Skin epidermis (tissue), 12 donors: Measurements from ENCODE around the gene C2.

ENCODE experiments used
- H3K27ac ChIP-seq, 21 experiments: fragments of 200-600 bp; sonication (generic) in 11 of 21; one replicate each; pipeline ENCODE4 v1.5.0; 2020; ENCODE audit warnings: mild to moderate bottlenecking in 3 of 21, inconsistent platforms in 2 of 21, moderate library complexity in 2 of 21
- H3K4me3 ChIP-seq, 7 experiments: fragments of 200-600 bp; sonication (generic) in 2 of 7; one replicate each; pipeline ENCODE4 v1.5.0; 2020; ENCODE audit warnings: inconsistent platforms in 2 of 7, mild to moderate bottlenecking in 2 of 7, moderate library complexity in 1 of 7

Gene C2

DNA sequence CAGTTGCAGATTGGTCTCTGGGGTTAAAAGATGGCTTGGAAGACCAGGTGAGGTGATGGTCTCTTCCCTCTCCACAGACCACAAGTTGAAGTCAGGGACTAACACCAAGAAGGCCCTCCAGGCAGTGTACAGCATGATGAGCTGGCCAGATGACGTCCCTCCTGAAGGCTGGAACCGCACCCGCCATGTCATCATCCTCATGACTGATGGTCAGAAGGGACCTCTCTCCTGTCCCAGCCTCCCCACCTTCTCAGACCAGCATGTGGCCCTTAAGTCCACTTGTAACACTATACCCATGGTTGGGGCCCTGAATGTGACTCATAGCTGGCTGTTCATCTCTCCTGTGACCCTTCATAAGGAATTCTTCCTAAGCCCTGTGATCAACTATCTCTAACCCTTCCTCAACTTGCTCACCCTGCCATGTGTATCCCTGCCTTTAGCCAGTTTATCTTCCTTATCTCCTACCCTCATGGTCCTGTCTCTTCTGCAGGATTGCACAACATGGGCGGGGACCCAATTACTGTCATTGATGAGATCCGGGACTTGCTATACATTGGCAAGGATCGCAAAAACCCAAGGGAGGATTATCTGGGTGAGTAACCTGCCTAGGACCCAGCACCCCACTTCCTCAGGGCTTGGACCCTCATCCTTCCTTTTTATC is 21.4 kb downstream of the C2 start:
- peak overlapping the region in 2 of 21 experiments; percentile 35 to 38 for H3K27ac ChIP-seq
- no peak overlapping the region for H3K4me3 ChIP-seq

DNA sequence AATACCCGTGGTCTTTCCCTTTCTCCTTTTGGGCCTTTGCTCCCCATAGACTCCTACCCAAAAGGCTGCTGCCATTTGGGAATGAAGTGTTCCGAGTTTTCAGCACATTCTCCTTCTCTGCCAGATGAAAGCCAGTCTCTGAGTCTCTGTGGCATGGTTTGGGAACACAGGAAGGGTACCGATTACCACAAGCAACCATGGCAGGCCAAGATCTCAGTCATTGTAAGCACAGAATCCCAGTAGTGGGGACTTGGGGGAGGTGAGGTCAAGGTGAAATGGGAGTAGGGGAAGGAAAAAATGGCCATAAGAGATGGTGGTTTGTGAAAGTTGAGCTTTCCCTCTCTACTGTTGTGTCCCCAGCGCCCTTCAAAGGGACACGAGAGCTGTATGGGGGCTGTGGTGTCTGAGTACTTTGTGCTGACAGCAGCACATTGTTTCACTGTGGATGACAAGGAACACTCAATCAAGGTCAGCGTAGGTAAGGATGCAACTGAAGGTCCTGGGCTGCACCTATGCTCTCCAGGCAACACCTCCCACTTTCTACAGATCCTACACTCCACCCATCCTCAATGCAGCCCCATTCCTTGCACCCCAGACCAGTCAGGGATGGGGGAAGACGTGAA is 22.5 kb downstream of the C2 start:
- no peak overlapping the region for H3K27ac ChIP-seq
- no peak overlapping the region for H3K4me3 ChIP-seq

DNA sequence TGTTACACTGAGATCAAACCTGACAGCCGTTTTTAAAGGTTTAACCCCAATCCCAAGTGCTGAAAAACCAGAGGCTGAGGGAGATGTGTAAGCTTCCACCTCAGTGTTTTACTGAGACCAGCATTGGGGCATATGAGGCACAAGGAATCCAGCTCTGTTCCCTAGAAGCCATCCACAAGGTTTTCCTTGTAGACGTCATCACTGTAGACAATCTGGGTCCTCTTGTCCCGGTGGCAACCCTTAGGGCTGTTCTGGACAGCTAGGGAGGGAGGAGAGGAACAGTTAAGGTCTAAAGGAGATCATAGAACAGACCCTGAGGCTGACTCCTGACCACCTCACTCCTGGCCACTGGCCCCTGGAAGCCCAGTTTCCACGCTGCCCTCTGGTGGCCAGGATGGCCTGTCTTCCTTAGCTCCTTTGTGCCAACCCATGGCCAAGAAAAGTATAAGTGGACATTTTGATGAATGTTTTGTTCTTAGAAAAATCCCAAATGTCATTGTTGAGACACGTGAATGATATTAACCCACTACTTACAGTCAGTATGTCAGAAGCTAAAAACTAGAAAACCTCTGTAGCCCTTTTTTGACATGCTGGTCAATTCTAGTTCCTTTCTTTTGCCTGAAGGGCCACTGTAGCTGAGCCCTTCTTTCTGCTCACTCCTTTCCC is 24.8 kb downstream of the C2 start:
- Histone ChIP-seq H3K27ac (peak overlapping the region in 4 of 21 experiments; percentile 7 to 41 (median 25)), H3K4me3 (no peak overlapping the region)

DNA sequence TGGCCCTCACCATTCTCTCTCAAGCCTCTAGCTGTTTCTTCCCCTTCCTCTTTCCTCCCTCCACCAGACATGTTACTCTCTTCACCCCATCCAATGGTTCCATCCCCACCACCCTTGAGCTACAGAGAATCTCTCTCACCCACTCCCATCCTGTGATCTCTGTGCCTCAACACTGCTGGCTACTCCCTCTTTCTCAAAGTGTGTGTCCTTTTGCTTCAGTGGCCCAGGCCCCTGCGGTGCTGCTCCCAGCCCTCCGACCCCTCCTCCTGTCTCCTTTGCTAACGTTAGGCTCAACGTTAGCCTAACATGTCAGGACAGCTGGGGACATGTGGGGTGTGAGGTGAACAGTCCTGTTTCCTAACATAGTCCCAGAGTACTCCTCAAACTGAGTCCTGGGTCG is 25.4 kb downstream of the C2 start:
- Histone ChIP-seq H3K4me3 (no peak overlapping the region), H3K27ac (peak overlapping the region in 4 of 21 experiments; percentile 7 to 41 (median 18))

DNA sequence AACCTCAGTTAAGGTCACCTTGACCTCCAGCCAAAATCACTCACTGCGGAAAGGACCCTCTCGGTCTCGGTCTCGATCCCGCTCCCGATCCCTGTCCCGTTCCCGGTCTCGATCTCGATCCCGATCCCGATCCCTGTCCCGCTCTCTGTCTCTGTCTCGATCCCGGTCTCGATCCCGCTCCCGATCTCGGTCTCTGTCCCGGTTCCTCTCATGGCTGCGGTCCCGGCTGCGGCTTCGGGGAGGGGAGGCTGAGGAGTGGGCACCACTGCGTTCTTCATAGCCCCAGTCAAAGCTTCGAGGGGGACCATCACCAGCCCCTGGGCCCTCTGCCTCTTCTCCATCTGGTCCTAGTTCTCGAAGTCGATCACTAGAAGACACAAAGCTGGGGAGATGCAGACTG is 27.0 kb downstream of the C2 start:
- no peak overlapping the region for H3K4me3 ChIP-seq

DNA sequence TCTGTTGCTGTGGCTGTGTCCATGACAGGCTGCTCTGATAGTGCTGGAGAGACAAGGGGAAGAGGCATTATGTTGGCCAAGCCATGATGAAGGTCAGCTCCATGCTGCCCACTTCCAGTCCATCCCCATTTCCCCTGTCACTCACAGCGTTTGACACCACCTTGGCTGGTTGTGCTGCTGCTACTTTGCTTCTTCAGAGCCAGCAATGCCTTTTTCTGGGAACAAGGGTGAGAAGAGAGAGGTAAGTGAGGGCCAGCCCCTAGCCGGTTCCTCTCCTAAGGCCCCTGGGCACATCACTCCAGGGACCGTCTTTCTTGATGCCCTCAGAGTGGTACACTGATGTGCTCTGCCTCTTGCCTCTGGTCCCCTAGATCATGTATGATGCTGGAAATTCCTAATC is 29.3 kb downstream of the C2 start:
- Histone ChIP-seq H3K4me3 (no peak overlapping the region), H3K27ac (no peak overlapping the region)

More for the DNA sequence above, 27.0 kb downstream of the C2 start:
- H3K27ac ChIP-seq = no peak overlapping the region

DNA sequence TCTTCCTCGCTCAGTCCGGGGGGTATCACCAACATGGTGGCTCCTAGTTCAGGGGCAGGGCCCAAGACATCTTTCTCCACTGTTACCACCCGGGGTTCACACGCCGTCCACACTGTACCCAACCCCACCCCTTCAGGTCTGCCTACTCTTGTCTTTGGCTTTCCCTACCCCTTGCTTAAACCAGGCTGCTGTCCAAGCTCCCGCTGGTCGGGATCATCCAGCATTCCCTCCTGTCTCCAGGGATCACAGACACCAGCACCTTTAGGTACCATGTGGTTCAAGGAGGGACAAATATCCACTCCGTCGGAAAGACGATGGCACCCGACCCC is 30.9 kb downstream of the C2 start:
- Histone ChIP-seq H3K4me3 (peak overlapping the region; percentile 54 to 96 (median 66)), H3K27ac (peak overlapping the region in 20 of 21 experiments; percentile 63 to 97 (median 86))

DNA sequence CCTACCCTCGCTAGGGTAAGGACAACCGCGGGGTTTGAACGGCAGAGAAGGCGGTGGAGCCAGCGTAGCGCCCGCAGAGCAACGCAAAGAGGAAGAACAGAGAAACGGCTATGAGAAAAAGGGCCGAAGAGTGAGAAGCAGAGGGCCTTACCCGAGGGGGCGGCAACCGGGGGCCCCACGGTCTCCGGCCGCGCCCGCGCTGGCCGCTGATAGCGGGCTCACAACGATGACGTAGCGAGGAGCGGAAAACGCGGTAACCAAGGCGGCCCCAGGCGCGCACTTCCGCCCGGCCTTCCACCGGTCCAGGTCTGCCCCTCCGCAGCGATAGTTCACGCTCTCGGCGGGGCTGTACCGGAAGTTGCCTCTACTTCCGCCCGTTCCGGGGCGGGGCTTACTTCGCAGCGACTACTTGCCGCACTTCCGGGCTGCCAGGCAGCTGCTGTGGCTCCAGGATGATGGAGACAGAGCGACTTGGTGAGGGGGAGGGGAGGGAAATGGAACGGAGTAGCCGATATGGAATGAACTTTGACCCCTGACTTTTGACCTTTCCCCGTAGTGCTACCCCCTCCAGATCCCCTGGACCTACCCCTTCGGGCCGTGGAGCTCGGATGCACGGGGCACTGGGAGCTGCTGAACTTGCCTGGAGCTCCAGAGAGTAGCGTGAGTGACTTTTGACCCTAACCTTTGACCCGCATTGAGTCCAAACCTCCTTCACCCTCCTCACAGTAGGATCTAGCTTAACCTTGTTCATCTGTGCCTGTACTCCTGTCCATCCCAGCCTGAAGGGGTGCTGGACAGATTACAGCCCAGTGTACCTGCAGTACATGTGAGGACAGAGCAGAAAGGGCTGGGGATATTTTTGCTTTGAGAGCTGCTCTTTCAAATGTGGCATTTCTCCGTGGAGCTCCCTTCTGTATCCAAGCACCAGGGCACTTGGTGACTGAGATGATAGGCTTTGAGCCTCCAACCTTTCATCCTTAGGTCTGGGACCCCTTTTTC is 31.5 kb downstream of the C2 start, which contains the start of the genes NELFE and SKIC2:
Gene NELFE (minus strand): TSS at position 231 of the 999 bp plus-strand sequence. CDS start 525 bp downstream, outside the sequence.
Gene SKIC2 (plus strand): TSS at position 435 of the 999 bp plus-strand sequence. CDS start 18 bp downstream, at position 453.
- H3K4me3 ChIP-seq = peak within 1 kb of the TSS; percentile 54 to 96 (median 66)
- H3K27ac ChIP-seq = peak within 1 kb of the TSS in 20 of 21 experiments; percentile 63 to 97 (median 86)

DNA sequence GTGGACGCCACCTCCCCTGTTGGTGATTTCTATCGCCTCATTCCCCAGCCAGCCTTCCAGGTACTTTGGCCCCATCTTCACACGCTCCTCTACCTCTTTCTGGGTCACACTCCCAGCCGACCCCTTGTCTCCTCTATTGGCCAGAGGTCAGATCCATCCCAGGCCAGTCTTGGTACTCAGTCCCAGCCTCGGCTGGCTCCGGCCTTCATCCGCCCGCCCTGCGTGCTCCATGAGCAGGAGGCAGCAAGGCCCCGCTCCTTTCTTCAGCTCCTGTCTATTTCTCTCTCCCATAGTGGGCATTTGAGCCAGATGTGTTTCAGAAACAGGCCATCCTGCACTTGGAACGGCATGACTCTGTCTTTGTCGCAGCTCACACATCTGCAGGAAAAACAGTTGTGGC is 34.1 kb downstream of the C2 start:
- Histone ChIP-seq H3K27ac (no peak overlapping the region), H3K4me3 (no peak overlapping the region)

DNA sequence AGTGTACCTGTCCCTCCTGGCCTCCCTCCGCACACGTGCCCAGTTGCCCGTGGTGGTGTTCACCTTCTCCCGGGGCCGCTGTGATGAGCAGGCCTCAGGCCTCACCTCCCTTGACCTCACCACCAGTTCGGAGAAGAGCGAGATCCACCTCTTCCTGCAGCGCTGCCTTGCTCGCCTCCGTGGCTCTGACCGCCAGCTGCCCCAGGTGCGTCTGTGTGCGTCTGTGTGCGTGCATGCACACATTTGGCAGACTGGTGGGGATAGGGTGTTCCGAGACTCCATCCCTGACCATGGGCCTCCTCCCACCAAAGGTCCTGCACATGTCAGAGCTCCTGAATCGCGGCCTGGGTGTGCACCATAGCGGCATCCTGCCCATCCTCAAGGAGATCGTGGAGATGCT is 36.4 kb downstream of the C2 start:
- Histone ChIP-seq H3K27ac (no peak overlapping the region), H3K4me3 (no peak overlapping the region)

DNA sequence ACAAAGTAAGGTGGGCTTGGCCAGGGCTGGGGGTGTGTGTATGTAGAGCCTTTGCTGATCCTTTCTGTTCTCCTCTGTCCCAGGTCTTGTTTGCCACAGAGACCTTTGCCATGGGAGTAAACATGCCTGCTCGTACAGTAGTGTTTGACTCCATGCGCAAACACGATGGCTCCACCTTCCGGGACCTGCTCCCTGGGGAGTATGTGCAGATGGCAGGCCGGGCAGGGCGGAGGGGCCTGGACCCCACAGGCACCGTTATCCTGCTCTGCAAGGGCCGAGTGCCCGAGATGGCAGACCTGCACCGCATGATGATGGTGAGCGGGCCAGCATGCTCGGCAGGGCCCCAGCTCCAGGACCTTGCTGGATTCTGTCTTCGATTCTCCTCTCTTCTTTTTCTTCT is 38.2 kb downstream of the C2 start:
- Histone ChIP-seq H3K4me3 (no peak overlapping the region), H3K27ac (no peak overlapping the region)

DNA sequence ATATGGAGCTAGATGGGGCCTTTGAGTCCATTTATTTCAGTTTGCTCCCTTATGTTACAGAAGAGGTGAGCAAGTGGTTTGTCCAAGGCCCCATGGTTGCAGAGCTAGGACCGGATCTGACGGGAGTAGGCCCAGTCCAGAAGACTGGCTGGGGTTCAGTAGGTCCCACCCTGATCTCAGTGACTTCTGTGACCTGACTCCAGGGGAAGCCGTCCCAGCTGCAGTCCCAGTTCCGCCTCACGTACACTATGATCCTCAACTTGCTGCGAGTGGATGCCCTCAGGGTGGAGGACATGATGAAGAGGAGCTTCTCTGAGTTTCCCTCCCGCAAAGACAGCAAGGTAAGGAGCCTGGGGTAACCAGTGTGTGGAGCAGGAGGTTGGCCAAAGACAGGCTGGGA is 39.0 kb downstream of the C2 start:
- no peak overlapping the region for H3K27ac ChIP-seq
- no peak overlapping the region for H3K4me3 ChIP-seq

DNA sequence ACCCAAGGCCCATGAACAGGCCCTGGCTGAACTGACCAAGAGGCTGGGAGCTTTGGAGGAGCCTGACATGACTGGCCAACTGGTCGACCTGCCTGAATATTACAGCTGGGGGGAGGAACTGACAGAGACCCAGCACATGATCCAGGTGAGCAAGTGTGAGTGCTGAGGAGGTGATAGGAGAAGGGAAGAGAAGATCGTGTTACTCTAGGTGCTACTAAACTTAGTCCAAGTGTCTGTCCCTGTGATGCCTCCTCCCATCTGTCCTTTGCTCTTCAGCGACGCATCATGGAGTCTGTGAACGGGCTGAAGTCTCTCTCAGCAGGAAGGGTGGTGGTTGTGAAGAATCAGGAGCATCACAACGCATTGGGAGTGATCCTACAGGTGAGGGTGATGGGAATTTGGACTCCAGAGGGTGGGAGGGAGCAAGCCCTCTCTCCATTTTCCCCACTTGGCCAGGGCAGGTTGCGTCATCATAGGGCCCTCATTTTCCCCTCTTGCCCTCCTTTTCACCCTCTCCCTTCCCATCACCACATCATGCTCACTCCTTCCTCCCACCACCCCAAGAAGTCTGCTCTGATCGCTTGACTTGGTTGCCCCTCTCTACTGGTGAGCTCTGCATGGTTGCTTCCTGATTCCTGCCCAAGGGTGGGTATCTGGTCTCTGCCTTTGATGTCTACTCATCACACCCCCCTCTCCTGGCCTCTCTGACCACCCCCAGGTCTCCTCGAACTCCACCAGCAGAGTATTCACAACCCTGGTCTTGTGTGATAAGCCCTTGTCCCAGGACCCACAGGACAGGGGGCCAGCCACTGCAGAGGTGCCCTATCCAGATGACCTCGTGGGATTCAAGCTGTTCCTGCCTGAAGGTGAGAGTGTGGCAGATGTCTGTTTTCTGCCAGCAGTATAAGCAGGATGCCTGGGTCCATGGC is 39.7 kb downstream of the C2 start:
- Histone ChIP-seq H3K4me3 (no peak overlapping the region), H3K27ac (no peak overlapping the region)

DNA sequence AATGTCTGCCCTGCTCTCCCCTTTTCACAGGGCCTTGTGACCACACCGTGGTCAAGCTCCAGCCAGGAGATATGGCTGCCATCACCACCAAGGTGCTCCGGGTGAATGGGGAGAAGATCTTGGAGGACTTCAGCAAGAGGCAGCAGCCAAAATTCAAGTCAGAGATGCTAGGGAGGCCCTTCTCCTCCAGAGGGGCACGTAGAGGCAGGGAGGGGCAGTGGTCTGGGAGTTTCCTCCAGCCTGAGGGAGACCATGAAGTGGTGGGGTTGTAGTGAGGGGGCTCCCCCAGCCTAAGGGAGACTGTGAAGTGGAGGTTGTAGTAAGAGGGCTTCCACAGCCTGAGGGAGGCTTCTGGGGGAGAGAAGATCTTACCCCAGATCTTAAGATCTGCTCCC is 40.4 kb downstream of the C2 start:
- Histone ChIP-seq H3K4me3 (no peak overlapping the region), H3K27ac (no peak overlapping the region)

DNA sequence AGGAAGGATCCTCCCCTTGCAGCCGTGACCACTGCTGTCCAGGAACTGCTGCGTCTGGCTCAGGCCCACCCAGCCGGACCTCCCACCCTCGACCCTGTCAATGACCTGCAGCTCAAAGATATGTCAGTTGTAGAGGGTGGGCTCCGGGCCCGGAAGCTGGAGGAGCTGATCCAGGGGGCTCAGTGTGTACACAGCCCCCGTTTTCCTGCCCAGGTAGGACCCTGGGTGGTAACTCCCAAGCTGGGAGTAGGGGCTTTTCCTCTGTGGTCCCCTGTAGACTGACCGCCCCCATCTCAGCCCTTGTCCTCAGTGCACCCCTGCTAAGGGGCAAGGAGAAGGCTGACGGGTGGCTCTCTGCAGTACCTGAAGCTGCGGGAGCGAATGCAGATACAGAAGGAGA is 40.8 kb downstream of the C2 start:
- no peak overlapping the region for H3K27ac ChIP-seq
- H3K4me3 ChIP-seq = no peak overlapping the region

DNA sequence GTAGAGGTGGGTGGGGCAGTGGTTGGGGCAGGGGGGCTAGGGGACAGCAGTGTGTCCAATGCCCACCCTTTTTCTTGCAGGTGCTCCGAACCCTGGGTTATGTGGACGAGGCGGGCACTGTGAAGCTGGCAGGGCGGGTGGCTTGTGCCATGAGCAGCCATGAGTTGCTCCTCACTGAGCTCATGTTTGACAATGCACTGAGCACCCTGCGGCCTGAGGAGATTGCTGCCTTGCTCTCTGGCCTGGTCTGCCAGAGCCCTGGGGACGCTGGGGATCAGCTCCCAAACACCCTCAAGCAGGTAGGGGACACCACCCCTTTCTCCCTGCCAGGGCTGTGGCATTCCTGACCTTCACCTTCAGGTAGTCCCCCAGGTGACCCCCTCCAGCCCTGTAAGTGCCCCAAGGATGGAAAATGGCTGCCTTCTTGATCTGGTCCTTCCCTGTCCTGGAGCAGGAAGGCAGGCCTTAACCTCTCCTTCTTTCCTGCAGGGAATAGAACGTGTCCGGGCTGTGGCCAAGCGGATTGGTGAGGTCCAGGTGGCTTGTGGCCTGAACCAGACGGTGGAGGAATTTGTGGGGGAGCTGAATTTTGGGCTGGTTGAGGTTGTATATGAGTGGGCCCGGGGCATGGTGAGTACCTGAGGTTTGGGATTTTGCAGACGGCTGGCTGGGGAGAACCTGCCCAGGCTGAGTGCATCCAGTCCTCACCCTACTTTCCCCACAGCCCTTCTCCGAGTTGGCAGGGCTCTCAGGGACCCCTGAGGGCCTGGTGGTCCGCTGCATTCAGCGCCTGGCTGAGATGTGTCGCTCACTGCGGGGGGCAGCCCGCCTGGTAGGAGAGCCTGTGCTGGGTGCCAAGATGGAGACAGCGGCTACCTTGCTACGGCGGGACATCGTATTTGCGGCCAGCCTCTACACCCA is 41.5 kb downstream of the C2 start:
- no peak overlapping the region for H3K27ac ChIP-seq
- no peak overlapping the region for H3K4me3 ChIP-seq

DNA sequence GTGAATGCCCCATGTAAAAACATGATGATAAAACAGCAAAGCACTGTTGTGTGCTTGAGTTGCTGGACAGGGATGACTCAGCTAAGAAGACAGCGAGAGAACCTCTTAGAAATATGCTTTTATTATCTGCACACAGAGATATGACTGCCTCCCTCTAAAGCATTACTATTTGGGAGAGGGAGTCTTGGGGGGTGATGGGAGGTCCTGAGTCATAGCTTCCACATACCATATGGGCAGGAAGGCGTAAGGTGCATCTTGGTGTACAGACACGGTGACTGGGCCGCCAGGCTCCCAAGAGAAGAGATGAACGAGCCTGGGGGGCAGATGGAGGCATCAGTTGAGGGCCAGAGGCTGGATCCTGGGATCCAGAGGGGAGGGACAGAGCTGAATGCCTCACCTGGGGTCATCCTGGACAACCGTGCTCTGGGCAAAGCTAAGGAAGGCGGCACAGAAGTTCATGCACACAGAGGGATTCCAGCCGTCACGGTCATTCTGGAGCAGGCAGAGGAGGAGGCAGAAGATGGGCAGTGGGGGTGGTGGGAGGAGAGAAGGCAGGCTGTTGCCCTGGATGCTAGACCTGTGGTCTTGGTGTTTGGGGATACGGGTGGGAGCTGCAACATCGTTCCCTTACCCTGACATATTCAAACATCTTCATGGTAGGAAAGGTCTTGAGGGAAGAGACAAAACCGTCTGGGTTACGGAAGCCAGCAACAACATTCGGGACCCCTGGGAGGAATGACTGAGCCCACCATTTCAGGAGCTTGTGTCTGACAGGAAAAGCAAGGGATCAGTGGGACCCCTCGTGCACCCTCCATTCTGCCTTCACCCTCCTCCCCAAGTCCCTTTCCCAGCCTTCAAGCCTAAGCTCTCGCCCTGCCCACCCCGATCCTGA is 42.4 kb downstream of the C2 start:
- H3K4me3 ChIP-seq = no peak overlapping the region
- peak overlapping the region in 6 of 21 experiments; percentile 22 to 97 (median 94) for H3K27ac ChIP-seq
